Sigmoid colon (tissue), 7 donors: ENCODE data around the gene CLEC16A. TPM values are rescaled to one million over a fixed set of nuclear protein-coding genes. Genes with fewer than 3 reads are reported as not detected.

Experiments used
- DNase-seq: peaks from one replicate; pipeline ENCODE4 v3.0.0-alpha.2; 2019
- H3K27ac ChIP-seq, 4 donors: fragments of 200-600 bp; sonication (generic); one replicate each; pipeline ENCODE4 v1.5.1; 2016 to 2019; ENCODE audit warnings: mild to moderate bottlenecking in 1 of 4
- H3K27me3 ChIP-seq, 3 donors: fragments of 200-600 bp; sonication (generic); one replicate each; pipeline ENCODE4 v1.5.1; 2019; ENCODE audit warnings: mild to moderate bottlenecking in 1 of 3
- H3K36me3 ChIP-seq, 4 donors: fragments of 200-600 bp; sonication (generic); one replicate each; pipeline ENCODE4 v1.5.1; 2016 to 2019
- H3K4me1 ChIP-seq, 4 donors: fragments of 200-600 bp; sonication (generic); one replicate each; pipeline ENCODE4 v1.5.1; 2017 to 2019
- H3K4me3 ChIP-seq, 4 donors: fragments of 200-600 bp; sonication (generic); one replicate each; pipeline ENCODE4 v1.5.1; 2017 to 2019; ENCODE audit warnings: mild to moderate bottlenecking in 2 of 4, moderate library complexity in 1 of 4
- H3K9me3 ChIP-seq, 4 donors: fragments of 200-600 bp in 3 of 4; sonication (generic) in 3 of 4; one replicate each; pipeline versions ENCODE4 v1.5.1 to v1.6.1; 2013 to 2019
- CTCF ChIP-seq, 4 experiments: fragments of 450-650 bp in 3 of 4; fragments of 200-600 bp in 1 of 4; IDR thresholded peaks; one replicate each; pipeline ENCODE4 v1.5.1; 2016 to 2019; ENCODE audit warnings: antibody characterized with exemption in 4 of 4, mild to moderate bottlenecking in 3 of 4, moderate library complexity in 2 of 4
- EP300 ChIP-seq, 4 donors: sonication (generic); formaldehyde crosslinking; IDR thresholded peaks; one replicate each; pipeline ENCODE4 v1.6.1; 2017; ENCODE audit warnings: antibody characterized with exemption in 4 of 4
- POLR2A ChIP-seq, 2 donors: fragments of 450-650 bp; IDR thresholded peaks; one replicate each; pipeline ENCODE4 v1.6.1; 2016; ENCODE audit warnings: antibody characterized with exemption in 2 of 2, mild to moderate bottlenecking in 2 of 2, moderate library complexity in 2 of 2
- POLR2AphosphoS5 ChIP-seq, 4 donors: sonication (generic); formaldehyde crosslinking; IDR thresholded peaks; one replicate each; pipeline ENCODE4 v1.6.1; 2017; ENCODE audit warnings: antibody characterized with exemption in 4 of 4
- WGBS, 2 donors: extraction: QIAGEN DNeasy Blood & Tissue Kit; methylation state at CpG; one replicate each; pipeline ENCODE4 v1.1.7; 2013; 5-methylcytosine and 5-hydroxymethylcytosine counted together
- intact Hi-C: fragments of 100-400 bp; cut with DNase I; formaldehyde crosslinking; loops from one replicate; pipeline ENCODE4 v1.15.1; 2023
- polyA plus RNA-seq, 3 donors: library from polyadenylated mRNA; stranded (reverse); fragments of 200-250 nt; gene quantifications; one replicate each; pipeline ENCODE4 v1.2.3, GENCODE V29; 2013
- total RNA-seq, 4 donors: library from RNA; depleted of rRNA; stranded (reverse); fragments of >200 nt; gene quantifications; one replicate each; pipeline ENCODE4 v1.1.0, GENCODE V29; 2016
- donor health status: healthy with polysubstance abuse.
- donor health status: Bipolar disorder and iron deficiency.
- donor health status: healthy.

The CLEC16A gene
- total and polyA plus RNA-seq, 7 donors: 9.6 to 35.2 (median 24.6) TPM

GRCh38 chr16:10943064-10943353, 1.4 kb upstream of the CLEC16A start:
- no peaks in the 10 kb centered on the region for H3K36me3 ChIP-seq
- peak overlapping the region; percentile 67 to 92 (median 79) for H3K4me3 ChIP-seq
- peak overlapping the region; percentile 89 to 92 (median 90) for H3K27ac ChIP-seq
- TF ChIP-seq EP300 (IDR thresholded peaks at IDR 0.05): no peak
- TF ChIP-seq CTCF (IDR thresholded peaks at IDR 0.05): no peak
- TF ChIP-seq POLR2A (IDR thresholded peaks at IDR 0.05): no peak
- TF ChIP-seq POLR2AphosphoS5 (IDR thresholded peaks at IDR 0.05): no peak
- WGBS, 2 donors: 84 to 86% methylated on average over 7 of the region's 7 CpGs
- H3K9me3 ChIP-seq: no peaks in the 10 kb centered on the region
- intact Hi-C loops: loop anchor here (5.0 kb wide), 1 partner anchor 969 kb away; no protein-coding TSS in a partner anchor
- DNase-seq: no peak
- peaks cover 0 to 80% (median 69%) of the 10 kb centered on the region in 4 donors for H3K4me1 ChIP-seq
- H3K27me3 ChIP-seq: no peaks in the 10 kb centered on the region

- no peak for TF ChIP-seq EP300 (IDR thresholded peaks at IDR 0.05)
- TF ChIP-seq POLR2AphosphoS5 (IDR thresholded peaks at IDR 0.05): no peak
- no peak for TF ChIP-seq CTCF (IDR thresholded peaks at IDR 0.05)
- no peak for TF ChIP-seq POLR2A (IDR thresholded peaks at IDR 0.05)
- no peaks in the 10 kb centered on the region for H3K36me3 ChIP-seq
- DNase-seq: no peak
- peak overlapping the region in 3 of 4 donors; percentile 90 to 92 (median 91) for H3K27ac ChIP-seq
- H3K4me3 ChIP-seq: peak overlapping the region; percentile 81 to 98 (median 91)
- no peaks in the 10 kb centered on the region for H3K9me3 ChIP-seq
- intact Hi-C loops: no loop called here
- peaks cover 0 to 72% (median 52%) of the 10 kb centered on the region in 4 donors for H3K4me1 ChIP-seq
- 25 to 35% methylated on average over 14 of the region's 14 CpGs for WGBS, 2 donors
- H3K27me3 ChIP-seq: no peaks in the 10 kb centered on the region
These were observed 862 bp downstream of the CLEC16A start for GRCh38 chr16:10945065-10945787.

GRCh38 chr16:10946308-10946707, 1.9 kb downstream of the CLEC16A start:
- Histone ChIP-seq H3K4me3 (no peak overlapping the region), H3K9me3 (no peaks in the 10 kb centered on the region), H3K27ac (no peak overlapping the region), H3K4me1 (peaks cover 0 to 71% (median 52%) of the 10 kb centered on the region in 4 donors), H3K36me3 (no peaks in the 10 kb centered on the region), H3K27me3 (no peaks in the 10 kb centered on the region)
- no peak for DNase-seq
- intact Hi-C loops: no loop called here
- WGBS, 2 donors: 43 to 64% methylated on average over 5 of the region's 5 CpGs
- TF ChIP-seq POLR2A (IDR thresholded peaks at IDR 0.05) (no peak), EP300 (IDR thresholded peaks at IDR 0.05) (no peak)

GRCh38 chr16:10947211-10947787, 2.9 kb downstream of the CLEC16A start:
- Histone ChIP-seq H3K36me3 (no peaks in the 10 kb centered on the region), H3K4me1 (peaks cover 0 to 69% (median 52%) of the 10 kb centered on the region in 4 donors), H3K4me3 (no peak overlapping the region), H3K27ac (no peak overlapping the region), H3K27me3 (no peaks in the 10 kb centered on the region), H3K9me3 (no peaks in the 10 kb centered on the region)
- no peak for DNase-seq
- TF ChIP-seq POLR2AphosphoS5 (IDR thresholded peaks at IDR 0.05): no peak
- TF ChIP-seq CTCF (IDR thresholded peaks at IDR 0.05): no peak
- TF ChIP-seq POLR2A (IDR thresholded peaks at IDR 0.05): no peak
- whole genome bisulfite sequencing, 2 donors: 86 to 90% methylated on average over 10 of the region's 10 CpGs
- intact Hi-C loops: no loop called here

- peaks cover 0 to 57% (median 43%) of the 10 kb centered on the region in 4 donors for H3K4me1 ChIP-seq
- 64 to 88% methylated on average over 7 of the region's 7 CpGs for WGBS, 2 donors
- intact Hi-C loops: no loop called here
These were observed 5.1 kb downstream of the CLEC16A start for GRCh38 chr16:10949424-10949970.

More at GRCh38 chr16:10949424-10949970, 5.1 kb downstream of the CLEC16A start:
- DNase-seq: no peak
- Histone ChIP-seq H3K4me3 (no peak overlapping the region), H3K27ac (no peak overlapping the region), H3K27me3 (no peaks in the 10 kb centered on the region), H3K36me3 (no peaks in the 10 kb centered on the region), H3K9me3 (no peaks in the 10 kb centered on the region)
- TF ChIP-seq CTCF (IDR thresholded peaks at IDR 0.05) (no peak), POLR2AphosphoS5 (IDR thresholded peaks at IDR 0.05) (no peak), EP300 (IDR thresholded peaks at IDR 0.05) (no peak), POLR2A (IDR thresholded peaks at IDR 0.05) (no peak)
